GM12878 (cell line): Measurements from ENCODE around the gene YTHDF1.

Experiments
- BHLHE40 ChIP-seq, 2 experiments: fragments of 450-650 bp in 1 of 2; IDR thresholded peaks; 2 replicates each; pipeline ENCODE4 v1.6.1; 2011 to 2017; ENCODE audit warnings: low read depth in 2 of 2, borderline replicate concordance in 1 of 2, improper control_type of control experiment in 1 of 2, low read length in 1 of 2, mild to moderate bottlenecking in 1 of 2
- SP1 ChIP-seq: IDR thresholded peaks from one replicate; pipeline ENCODE4 v1.6.1; 2011; ENCODE audit warnings: low read depth, low read length

DNA sequence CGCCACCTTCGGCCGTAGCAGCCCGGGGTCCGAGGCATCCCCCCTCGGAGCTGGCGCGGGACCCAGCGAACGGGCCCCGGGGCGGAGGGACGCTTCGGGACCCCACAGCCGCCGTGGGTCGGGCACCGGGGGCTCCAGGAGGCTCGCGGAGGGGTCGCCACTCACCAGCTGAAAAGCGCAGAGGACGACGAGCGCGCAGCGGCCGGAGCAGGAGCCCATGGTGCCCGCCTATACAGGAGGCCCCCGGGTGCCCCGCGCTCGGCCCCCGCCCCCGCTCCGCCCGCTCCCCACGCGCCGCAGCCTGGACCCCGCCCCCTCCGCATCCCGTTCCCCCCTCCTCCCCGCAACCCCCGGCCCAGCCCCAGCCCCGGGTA is 38.3 kb upstream of the YTHDF1 start, which contains the start of gene NKAIN4:
- TF ChIP-seq BHLHE40 (IDR thresholded peaks at IDR 0.05; ENCODE audit: borderline replicate concordance in 1 of 2, low read depth in 2 of 2, low read length in 1 of 2) (no peak), SP1 (no peak)
